Activated CD8-positive, alpha-beta T cell treated with anti-CD3 and anti-CD28 coated beads for 36 hours (primary cell): ENCODE results near the gene MAEA. TPM values are rescaled to one million over a fixed set of nuclear protein-coding genes. Genes with fewer than 3 reads are reported as not detected.

Experiments used
- ATAC-seq: fragments of 200-7000 bp; cut with Tn5 transposase; one replicate; pipeline ENCODE4 v1.10.0; 2021; ENCODE audit warnings: mild to moderate bottlenecking, moderate library complexity
- CTCF ChIA-PET: fragments of 350-600 bp; sonication (Branson Sonifier 250); formaldehyde crosslinking; loops from one replicate; lab custom pipeline; 2021; ENCODE audit warnings: antibody characterized with exemption; lab: Charles Lee
- POLR2A ChIA-PET: fragments of 350-600 bp; sonication (Branson Sonifier 250); formaldehyde crosslinking; loops from one replicate; lab custom pipeline; 2021; ENCODE audit warnings: antibody characterized with exemption; lab: Charles Lee
- DNase-seq: peaks from one replicate; pipeline ENCODE4 v3.0.0-alpha.2; 2020
- H3K27ac Mint-ChIP-seq: one replicate; pipeline ENCODE4 v1.8.0; 2021; ENCODE audit warnings: mild to moderate bottlenecking, mixed read lengths
- H3K27me3 Mint-ChIP-seq: one replicate; pipeline ENCODE4 v1.8.0; 2021; ENCODE audit warnings: mixed read lengths
- H3K36me3 Mint-ChIP-seq: one replicate; pipeline ENCODE4 v1.8.0; 2021; ENCODE audit warnings: low read depth, mixed read lengths
- H3K4me1 Mint-ChIP-seq: one replicate; pipeline ENCODE4 v1.8.0; 2021; ENCODE audit warnings: low read depth, mixed read lengths
- H3K4me3 Mint-ChIP-seq: one replicate; pipeline ENCODE4 v1.8.0; 2021; ENCODE audit warnings: mild to moderate bottlenecking, moderate library complexity, mixed read lengths
- H3K9me3 Mint-ChIP-seq: one replicate; pipeline ENCODE4 v1.8.0; 2021; ENCODE audit warnings: mixed read lengths
- CTCF ChIP-seq: fragments of 200-600 bp; IDR thresholded peaks from one replicate; pipeline ENCODE4 v1.8.0; 2022; ENCODE audit warnings: antibody characterized with exemption, mild to moderate bottlenecking
- intact Hi-C: fragments of 100-400 bp; cut with micrococcal nuclease; formaldehyde crosslinking; loops from one replicate; pipeline ENCODE4 v1.10.0; 2022
- total RNA-seq, 2 experiments: library from RNA; stranded (reverse); gene quantifications; one replicate each; pipeline ENCODE4 v1.2.3, GENCODE V29; 2021

The MAEA gene
- total RNA-seq, 2 experiments from 2014 or later: 32.3 to 37.0 TPM

- POLR2A ChIA-PET: no interaction called here
- peaks cover 6% of the 10 kb centered on the region for H3K4me1 Mint-ChIP-seq
- intact Hi-C loops: loop anchor here (5.0 kb wide), 1 partner anchor 119 kb away; no protein-coding TSS in a partner anchor
- H3K9me3 Mint-ChIP-seq: peaks cover 4% of the 10 kb centered on the region
- peak; percentile 39 for TF ChIP-seq CTCF
- H3K27me3 Mint-ChIP-seq: no peaks in the 10 kb centered on the region
- DNase-seq: peak; percentile 78
- no peak overlapping the region for H3K4me3 Mint-ChIP-seq
- no peak for ATAC-seq
- H3K36me3 Mint-ChIP-seq: no peaks in the 10 kb centered on the region
- CTCF ChIA-PET: interaction anchor here (0.7 to 9.6 kb wide), 16 partner anchors 9 to 275 kb away, joined by 3 to 57 read pairs (median 6); no protein-coding TSS in a partner anchor
- no peak overlapping the region for H3K27ac Mint-ChIP-seq
These were observed 3.7 kb upstream of the MAEA start for GRCh38 chr4:1285790-1286553.

DNA sequence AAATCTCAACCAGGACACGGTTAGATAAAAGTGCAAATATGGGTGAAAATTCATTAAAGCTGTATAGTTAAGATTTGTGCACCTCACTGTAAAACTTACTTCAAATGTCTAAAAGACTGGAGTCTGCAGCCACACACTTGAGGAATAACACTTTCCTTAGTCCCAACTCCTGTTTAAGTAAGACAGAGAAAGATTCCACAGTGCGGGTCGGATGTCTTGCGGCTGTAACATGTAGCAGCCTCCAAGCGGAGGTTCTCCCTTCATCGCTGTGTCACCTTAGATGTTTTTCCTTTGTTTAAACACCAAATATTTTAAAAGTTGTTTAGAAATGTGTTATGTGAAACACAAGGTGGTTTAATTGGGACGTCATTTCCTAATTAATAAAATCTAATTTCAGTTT, 905 bp upstream of the MAEA start:
- peaks cover 4% of the 10 kb centered on the region for H3K9me3 Mint-ChIP-seq
- no peak for DNase-seq

GRCh38 chr4:1290165-1290977, 680 bp downstream of the MAEA start:
- peak; percentile 41 for DNase-seq
- intact Hi-C loops: no loop called here

More for the DNA sequence above, 905 bp upstream of the MAEA start:
- POLR2A ChIA-PET: interaction anchor here (0.9 to 3.8 kb wide), 8 partner anchors 12 to 120 kb away, joined by 3 to 23 read pairs (median 8); partner anchors contain the start of genes CTBP1 and UVSSA
- Mint-ChIP-seq H3K27ac (peak overlapping the region; percentile 89), H3K27me3 (no peaks in the 10 kb centered on the region), H3K36me3 (peaks cover 6% of the 10 kb centered on the region), H3K4me1 (peaks cover 28% of the 10 kb centered on the region), H3K4me3 (peak overlapping the region; percentile 91)
- no peak for ATAC-seq
- CTCF ChIA-PET: interaction anchor here (1.2 to 9.6 kb wide), 4 partner anchors 12 to 158 kb away, joined by 3 to 57 read pairs (median 6); no protein-coding TSS in a partner anchor
- intact Hi-C loops: loop anchor here (5.0 kb wide), 1 partner anchor 121 kb away; no protein-coding TSS in a partner anchor
- no peak for TF ChIP-seq CTCF

DNA sequence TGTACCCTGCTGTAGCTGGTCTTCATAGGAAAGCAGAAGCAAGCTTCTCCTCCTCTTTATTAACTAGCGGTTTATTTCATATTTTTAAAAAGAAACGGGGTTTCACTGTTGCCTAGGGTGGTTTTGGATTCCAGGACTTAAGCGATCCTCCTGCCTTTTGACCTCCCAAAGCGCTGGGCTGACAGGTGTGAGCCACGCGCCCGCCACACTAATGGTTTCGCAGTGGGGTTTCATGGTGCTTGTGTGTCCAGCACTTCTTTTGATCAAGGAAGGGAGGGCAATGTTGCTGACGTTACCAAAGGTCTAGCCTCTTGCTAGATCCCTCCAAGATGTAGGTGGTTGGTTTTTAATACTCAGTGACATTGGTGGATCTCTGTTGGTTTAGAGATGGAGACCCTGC, 1.4 kb downstream of the MAEA start:
- no peak for TF ChIP-seq CTCF
- intact Hi-C loops: no loop called here
- H3K27ac Mint-ChIP-seq: peak overlapping the region; percentile 82
- peaks cover 4% of the 10 kb centered on the region for H3K9me3 Mint-ChIP-seq
- no peak for ATAC-seq
- CTCF ChIA-PET: interaction anchor here (1.2 to 9.6 kb wide), 5 partner anchors 10 to 123 kb away, joined by 3 to 57 read pairs (median 5); partner anchors contain the start of gene UVSSA
- no peak for DNase-seq
- H3K4me1 Mint-ChIP-seq: peaks cover 37% of the 10 kb centered on the region
- H3K27me3 Mint-ChIP-seq: no peaks in the 10 kb centered on the region
- POLR2A ChIA-PET: interaction anchor here (1.2 to 3.8 kb wide), 4 partner anchors 10 to 56 kb away, joined by 4 to 23 read pairs (median 18); partner anchors contain the start of genes CTBP1 and UVSSA
- peaks cover 6% of the 10 kb centered on the region for H3K36me3 Mint-ChIP-seq
- H3K4me3 Mint-ChIP-seq: peak overlapping the region; percentile 91

More at GRCh38 chr4:1290165-1290977, 680 bp downstream of the MAEA start:
- peaks cover 4% of the 10 kb centered on the region for H3K9me3 Mint-ChIP-seq
- H3K4me1 Mint-ChIP-seq: peaks cover 36% of the 10 kb centered on the region
- no peaks in the 10 kb centered on the region for H3K27me3 Mint-ChIP-seq
- H3K27ac Mint-ChIP-seq: peak overlapping the region; percentile 82
- ChIA-PET CTCF (interaction anchor here (0.9 to 9.6 kb wide), 6 partner anchors 21 to 160 kb away, joined by 3 to 57 read pairs (median 4); partner anchors contain the start of gene UVSSA), POLR2A (interaction anchor here (1.0 to 3.8 kb wide), 10 partner anchors 11 to 235 kb away, joined by 3 to 23 read pairs (median 4); partner anchors contain the start of genes CTBP1 and UVSSA)
- peak; percentile 4 for ATAC-seq
- H3K4me3 Mint-ChIP-seq: peak overlapping the region; percentile 91
- no peak for TF ChIP-seq CTCF
- H3K36me3 Mint-ChIP-seq: peaks cover 6% of the 10 kb centered on the region
